ENCODE results near the gene ZBTB6.

DNA sequence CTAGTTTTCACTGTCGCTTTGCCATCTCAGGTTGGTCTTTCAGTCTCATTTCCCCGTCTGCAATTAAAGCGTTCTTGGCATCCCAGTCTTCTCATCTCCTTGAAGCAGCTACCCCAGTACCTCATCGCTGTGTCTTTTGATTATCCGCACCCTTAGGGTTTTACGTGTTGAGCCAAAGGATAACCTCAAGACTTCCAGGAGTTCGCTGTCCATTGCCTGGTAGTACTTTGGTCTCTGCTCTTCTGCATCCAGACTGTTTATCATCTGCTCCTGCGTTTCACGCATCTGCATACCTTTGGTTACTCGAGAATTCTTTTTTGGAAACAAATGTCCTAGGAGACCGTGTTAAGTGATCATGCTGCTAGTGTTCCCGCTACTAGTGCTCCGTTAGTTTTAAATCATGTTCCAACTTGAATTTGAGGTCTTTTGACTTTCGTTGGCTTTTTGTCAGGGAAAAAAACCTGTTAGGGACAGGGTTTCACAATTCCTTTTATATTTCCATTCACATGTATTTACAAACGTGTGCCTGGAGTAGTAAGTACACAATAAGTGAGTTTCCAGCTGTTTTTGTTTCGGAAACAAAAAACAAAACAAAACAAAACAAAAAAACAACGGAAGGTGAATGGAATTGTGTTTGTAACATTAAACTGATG is 28.6 kb upstream of the ZBTB6 start:
- no peak for TF ChIP-seq POLR2A (IDR thresholded peaks at IDR 0.05)
- TF ChIP-seq, protein P1, sequence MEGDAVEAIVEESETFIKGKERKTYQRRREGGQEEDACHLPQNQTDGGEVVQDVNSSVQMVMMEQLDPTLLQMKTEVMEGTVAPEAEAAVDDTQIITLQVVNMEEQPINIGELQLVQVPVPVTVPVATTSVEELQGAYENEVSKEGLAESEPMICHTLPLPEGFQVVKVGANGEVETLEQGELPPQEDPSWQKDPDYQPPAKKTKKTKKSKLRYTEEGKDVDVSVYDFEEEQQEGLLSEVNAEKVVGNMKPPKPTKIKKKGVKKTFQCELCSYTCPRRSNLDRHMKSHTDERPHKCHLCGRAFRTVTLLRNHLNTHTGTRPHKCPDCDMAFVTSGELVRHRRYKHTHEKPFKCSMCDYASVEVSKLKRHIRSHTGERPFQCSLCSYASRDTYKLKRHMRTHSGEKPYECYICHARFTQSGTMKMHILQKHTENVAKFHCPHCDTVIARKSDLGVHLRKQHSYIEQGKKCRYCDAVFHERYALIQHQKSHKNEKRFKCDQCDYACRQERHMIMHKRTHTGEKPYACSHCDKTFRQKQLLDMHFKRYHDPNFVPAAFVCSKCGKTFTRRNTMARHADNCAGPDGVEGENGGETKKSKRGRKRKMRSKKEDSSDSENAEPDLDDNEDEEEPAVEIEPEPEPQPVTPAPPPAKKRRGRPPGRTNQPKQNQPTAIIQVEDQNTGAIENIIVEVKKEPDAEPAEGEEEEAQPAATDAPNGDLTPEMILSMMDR (IDR thresholded peaks at IDR 0.05), result no peak
